HEK293 (cell line): ENCODE data around the gene IGFALS.

ENCODE experiments used
- CTCF ChIA-PET: fragments of 350-600 bp; formaldehyde crosslinking; extraction: SDS; loops from one replicate; lab custom pipeline; 2021; ENCODE audit warnings: antibody characterized with exemption; lab: Yijun Ruan, JAX
- POLR2A ChIA-PET: fragments of 300-600 bp; formaldehyde crosslinking; extraction: SDS; loops from one replicate; lab custom pipeline; 2020; ENCODE audit warnings: antibody characterized with exemption, inconsistent platforms; lab: Yijun Ruan, JAX
- H3K27ac ChIP-seq: fragments of 200-500 bp; sonication (Bioruptor generic); 2 replicates; pipeline ENCODE4 v1.5.1; 2014; ENCODE audit warnings: low read depth, low read length, control low read depth, inconsistent platforms; ENCODE audit errors: extremely low read depth
- H3K36me3 ChIP-seq, 2 experiments: fragments of 200-500 bp in 1 of 2; sonication (Bioruptor generic) in 1 of 2; 1 replicate in 1 of 2; 2 replicates in 1 of 2; pipeline ENCODE4 v1.5.1; 2014 to 2017; ENCODE audit warnings: inconsistent platforms in 2 of 2, low read length in 2 of 2; ENCODE audit not compliant: control insufficient read depth in 2 of 2, insufficient read depth in 1 of 2
- H3K4me1 ChIP-seq: fragments of 200-500 bp; sonication (Bioruptor generic); 2 replicates; pipeline ENCODE4 v1.5.1; 2014; ENCODE audit warnings: mild to moderate bottlenecking, low read length, inconsistent platforms; ENCODE audit not compliant: control insufficient read depth, insufficient read depth
- H3K4me3 ChIP-seq: 2 replicates; pipeline ENCODE4 v1.5.1; 2011; ENCODE audit warnings: low read depth, mild to moderate bottlenecking, control low read depth, low read length, moderate library complexity
- H3K9me3 ChIP-seq: fragments of 200-500 bp; sonication (Bioruptor generic); 2 replicates; pipeline ENCODE4 v1.5.1; 2014; ENCODE audit warnings: low read depth, low read length, inconsistent platforms; ENCODE audit not compliant: control insufficient read depth, insufficient read depth
- GFI1B ChIP-seq: fragments of 450-650 bp; formaldehyde crosslinking; IDR thresholded peaks from 2 replicates; pipeline ENCODE4 v1.5.1; 2016; ENCODE audit warnings: missing biosample characterization, missing genetic modification characterization
- GLIS2 ChIP-seq: fragments of 450-650 bp; formaldehyde crosslinking; IDR thresholded peaks from 2 replicates; pipeline ENCODE4 v1.5.1; 2016; ENCODE audit warnings: missing biosample characterization, missing genetic modification characterization
- KLF1 ChIP-seq: fragments of 450-650 bp; formaldehyde crosslinking; IDR thresholded peaks from 2 replicates; pipeline ENCODE4 v1.5.1; 2016; ENCODE audit warnings: missing biosample characterization, missing genetic modification characterization
- PRDM1 ChIP-seq: fragments of 450-650 bp; formaldehyde crosslinking; IDR thresholded peaks from 2 replicates; pipeline ENCODE4; 2016; ENCODE audit warnings: missing biosample characterization, missing genetic modification characterization
- SALL2 ChIP-seq: fragments of 450-650 bp; formaldehyde crosslinking; IDR thresholded peaks from 2 replicates; pipeline ENCODE4 v1.5.0; 2017; ENCODE audit warnings: missing biosample characterization, mild to moderate bottlenecking, missing genetic modification characterization, borderline replicate concordance
- ZBTB17 ChIP-seq: fragments of 450-650 bp; formaldehyde crosslinking; IDR thresholded peaks from 2 replicates; pipeline ENCODE4 v1.5.1; 2016; ENCODE audit warnings: missing biosample characterization, missing genetic modification characterization
- ZBTB20 ChIP-seq: fragments of 450-650 bp; formaldehyde crosslinking; IDR thresholded peaks from 2 replicates; pipeline ENCODE4 v1.5.1; 2016; ENCODE audit warnings: missing biosample characterization, missing genetic modification characterization
- ZEB2 ChIP-seq: fragments of 450-650 bp; formaldehyde crosslinking; IDR thresholded peaks from 2 replicates; pipeline ENCODE4 v1.5.1; 2016; ENCODE audit warnings: missing biosample characterization, missing genetic modification characterization
- ZIC2 ChIP-seq: fragments of 450-650 bp; formaldehyde crosslinking; IDR thresholded peaks from 2 replicates; pipeline ENCODE4 v1.5.1; 2016; ENCODE audit warnings: missing biosample characterization, missing genetic modification characterization
- ZNF132 ChIP-seq: fragments of 450-650 bp; formaldehyde crosslinking; IDR thresholded peaks from 2 replicates; pipeline ENCODE4 v1.5.1; 2017; ENCODE audit warnings: missing biosample characterization, missing genetic modification characterization, borderline replicate concordance
- ZNF133 ChIP-seq: fragments of 450-650 bp; formaldehyde crosslinking; IDR thresholded peaks from 2 replicates; pipeline ENCODE4 v1.5.1; 2016; ENCODE audit warnings: missing biosample characterization, missing genetic modification characterization
- ZNF138 ChIP-seq: fragments of 450-650 bp; formaldehyde crosslinking; IDR thresholded peaks from 2 replicates; pipeline ENCODE4 v1.5.1; 2016; ENCODE audit warnings: missing biosample characterization, missing genetic modification characterization, borderline replicate concordance
- ZNF214 ChIP-seq: fragments of 450-650 bp; formaldehyde crosslinking; IDR thresholded peaks from 2 replicates; pipeline ENCODE4 v1.5.1; 2017; ENCODE audit warnings: missing biosample characterization, mild to moderate bottlenecking, missing genetic modification characterization, borderline replicate concordance
- ZNF292 ChIP-seq: fragments of 450-650 bp; formaldehyde crosslinking; IDR thresholded peaks from 2 replicates; pipeline ENCODE4 v1.5.1; 2016; ENCODE audit warnings: low read depth, missing biosample characterization, missing genetic modification characterization, borderline replicate concordance
- ZNF324 ChIP-seq: fragments of 450-650 bp; formaldehyde crosslinking; IDR thresholded peaks from 2 replicates; pipeline ENCODE4 v1.5.1; 2016; ENCODE audit warnings: missing biosample characterization, missing genetic modification characterization
- ZNF521 ChIP-seq: fragments of 450-650 bp; formaldehyde crosslinking; IDR thresholded peaks from 2 replicates; pipeline ENCODE4 v1.5.1; 2017; ENCODE audit warnings: missing biosample characterization, mild to moderate bottlenecking, missing genetic modification characterization
- ZNF629 ChIP-seq: fragments of 450-650 bp; formaldehyde crosslinking; IDR thresholded peaks from 2 replicates; pipeline ENCODE4 v1.5.1; 2017; ENCODE audit warnings: missing biosample characterization, missing genetic modification characterization
- ZNF639 ChIP-seq: fragments of 450-650 bp; formaldehyde crosslinking; IDR thresholded peaks from 2 replicates; pipeline ENCODE4 v1.5.1; 2016; ENCODE audit warnings: missing biosample characterization, missing genetic modification characterization
- ZNF747 ChIP-seq: fragments of 450-650 bp; formaldehyde crosslinking; IDR thresholded peaks from 2 replicates; pipeline ENCODE4 v1.5.1; 2016; ENCODE audit warnings: missing biosample characterization, missing genetic modification characterization
- TF ChIP-seq, protein P1 (sequence below): fragments of 450-650 bp; formaldehyde crosslinking; IDR thresholded peaks from 2 replicates; pipeline ENCODE4 v1.5.1; 2016; ENCODE audit warnings: missing biosample characterization, missing genetic modification characterization
- TF ChIP-seq, protein P2 (sequence below): fragments of 450-650 bp; formaldehyde crosslinking; IDR thresholded peaks from 2 replicates; pipeline ENCODE4 v1.5.1; 2016; ENCODE audit warnings: missing biosample characterization, missing genetic modification characterization

IGFALS gene

GRCh38 chr16:1775846-1776671 is 17.4 kb downstream of the IGFALS start (continued):
- TF ChIP-seq ZNF521 (tag by site-specific recombination), result no peak
- TF ChIP-seq ZNF214, result no peak
- no peak for TF ChIP-seq ZNF747 (tag by site-specific recombination)
- TF ChIP-seq ZNF133, result no peak
- TF ChIP-seq KLF1 (tag by site-specific recombination), result 0 out of 2 replicates have a peak, but pooled peaks have one; percentile 12
- no peak for TF ChIP-seq ZNF324
- no peak for TF ChIP-seq ZBTB20 (tag by site-specific recombination)
- TF ChIP-seq ZEB2 (tag by site-specific recombination), result no peak
- TF ChIP-seq ZIC2, result peak; percentile 84
- no peak for TF ChIP-seq ZBTB17 (tag by site-specific recombination)
- no peak for TF ChIP-seq ZNF292 (tag by site-specific recombination)
- TF ChIP-seq ZNF629 (tag by site-specific recombination), result no peak
- 0 out of 2 replicates have a peak, but pooled peaks have one; percentile 43 for TF ChIP-seq GLIS2 (tag by site-specific recombination)
- TF ChIP-seq, protein P1, sequence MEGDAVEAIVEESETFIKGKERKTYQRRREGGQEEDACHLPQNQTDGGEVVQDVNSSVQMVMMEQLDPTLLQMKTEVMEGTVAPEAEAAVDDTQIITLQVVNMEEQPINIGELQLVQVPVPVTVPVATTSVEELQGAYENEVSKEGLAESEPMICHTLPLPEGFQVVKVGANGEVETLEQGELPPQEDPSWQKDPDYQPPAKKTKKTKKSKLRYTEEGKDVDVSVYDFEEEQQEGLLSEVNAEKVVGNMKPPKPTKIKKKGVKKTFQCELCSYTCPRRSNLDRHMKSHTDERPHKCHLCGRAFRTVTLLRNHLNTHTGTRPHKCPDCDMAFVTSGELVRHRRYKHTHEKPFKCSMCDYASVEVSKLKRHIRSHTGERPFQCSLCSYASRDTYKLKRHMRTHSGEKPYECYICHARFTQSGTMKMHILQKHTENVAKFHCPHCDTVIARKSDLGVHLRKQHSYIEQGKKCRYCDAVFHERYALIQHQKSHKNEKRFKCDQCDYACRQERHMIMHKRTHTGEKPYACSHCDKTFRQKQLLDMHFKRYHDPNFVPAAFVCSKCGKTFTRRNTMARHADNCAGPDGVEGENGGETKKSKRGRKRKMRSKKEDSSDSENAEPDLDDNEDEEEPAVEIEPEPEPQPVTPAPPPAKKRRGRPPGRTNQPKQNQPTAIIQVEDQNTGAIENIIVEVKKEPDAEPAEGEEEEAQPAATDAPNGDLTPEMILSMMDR (tag by site-specific recombination), result no peak
- no peak for TF ChIP-seq GFI1B (tag by site-specific recombination)

- Histone ChIP-seq H3K4me1 (peaks cover 6% of the 10 kb centered on the region), H3K4me3 (no peak overlapping the region), H3K36me3 (peaks cover 0 to 72% of the 10 kb centered on the region in 2 experiments; a peak in 1 of 3 replicates), H3K27ac (no peak overlapping the region; the same call in 1 of the 2 replicates), H3K9me3 (no peaks in the 10 kb centered on the region)
- ChIA-PET POLR2A (interaction anchor here (1.8 kb wide), 1 partner anchor 8 kb away, joined by 22 read pairs; the partner anchor contains the start of genes NUBP2 and SPSB3), CTCF (interaction anchor here (1.9 kb wide), 1 partner anchor 7 kb away, joined by 14 read pairs; the partner anchor contains the start of genes NUBP2 and SPSB3)
- TF ChIP-seq ZNF132 (tag by site-specific recombination) (no peak), ZNF138 (tag by site-specific recombination) (no peak), ZNF639 (tag by site-specific recombination) (no peak)
Measured at GRCh38 chr16:1775006-1775845, 18.3 kb downstream of the IGFALS start.

DNA sequence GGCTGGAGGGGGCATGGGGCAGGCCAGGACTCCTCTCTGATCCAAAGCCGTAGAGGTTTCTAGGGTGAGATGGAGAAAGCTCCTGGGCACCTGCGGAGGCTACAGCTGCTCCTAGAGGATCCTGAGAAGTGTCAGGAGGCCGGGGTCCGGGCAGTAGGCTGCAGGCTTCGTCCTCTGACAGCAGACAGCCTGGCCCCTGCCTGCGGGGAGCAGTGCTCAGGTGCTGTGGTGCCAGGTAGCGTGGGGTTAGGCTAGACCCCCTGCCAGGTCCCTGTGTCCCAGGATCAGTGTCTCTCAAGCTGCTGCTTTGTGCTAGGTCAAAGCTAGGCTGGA is 19.1 kb downstream of the IGFALS start:
- H3K4me1 ChIP-seq, result peaks cover 9% of the 10 kb centered on the region
- POLR2A ChIA-PET, result interaction anchor here (1.8 to 2.4 kb wide), 2 partner anchors 9 to 190 kb away, joined by 10 to 22 read pairs; partner anchors contain the start of genes NUBP2, RPS2 and SPSB3
- H3K4me3 ChIP-seq, result no peak overlapping the region; the same call in 1 of the 2 replicates
- TF ChIP-seq SALL2 (tag by site-specific recombination) (no peak), PRDM1 (tag by site-specific recombination) (no peak), ZNF292 (tag by site-specific recombination) (no peak)
- TF ChIP-seq, protein P2, sequence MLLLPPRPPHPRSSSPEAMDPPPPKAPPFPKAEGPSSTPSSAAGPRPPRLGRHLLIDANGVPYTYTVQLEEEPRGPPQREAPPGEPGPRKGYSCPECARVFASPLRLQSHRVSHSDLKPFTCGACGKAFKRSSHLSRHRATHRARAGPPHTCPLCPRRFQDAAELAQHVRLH (tag by site-specific recombination), result no peak
- TF ChIP-seq, all 188 proteins: peak for 0
- Histone ChIP-seq H3K9me3 (no peaks in the 10 kb centered on the region), H3K36me3 (peaks cover 0 to 72% of the 10 kb centered on the region in 2 experiments; a peak in 1 of 3 replicates), H3K27ac (peak overlapping the region; percentile 94; the same call in 1 of the 2 replicates)
- CTCF ChIA-PET, result interaction anchor here (0.7 to 1.9 kb wide), 2 partner anchors 8 to 11 kb away, joined by 3 to 14 read pairs; partner anchors contain the start of genes NUBP2 and SPSB3
